Endothelial cell of umbilical vein (primary cell): ENCODE measurements around the gene UBL7. TPM values are rescaled to one million over a fixed set of nuclear protein-coding genes. Genes with fewer than 3 reads are reported as not detected.

Experiments used
- BruUV-seq: library from RNA; stranded (reverse); fragments of 400-500 nt; replicated peaks from 2 replicates; lab custom pipeline; 2021; lab: Mats Ljungman, UMichigan
- CTCF ChIA-PET: fragments of 300-600, 350-600 bp; sonication (Branson Sonifier 250); formaldehyde crosslinking; loops from one replicate; lab custom pipeline; 2021; ENCODE audit warnings: antibody characterized with exemption, inconsistent platforms; lab: Charles Lee
- POLR2A ChIA-PET: fragments of 300-600, 350-600 bp; sonication (Branson Sonifier 250); formaldehyde crosslinking; loops from one replicate; lab custom pipeline; 2021; ENCODE audit warnings: antibody characterized with exemption, inconsistent platforms; lab: Charles Lee
- DNase-seq: peaks from one replicate; pipeline ENCODE4 v3.0.0-alpha.2; 2011; ENCODE audit warnings: low read depth, low spot score
- FAIRE-seq: peaks from 2 replicates; lab custom pipeline; 2011; peaks lifted over from hg19 to GRCh38; lab: Jason Lieb, UNC
- H2AFZ ChIP-seq: 2 replicates; pipeline ENCODE4 v1.6.0; 2012; ENCODE audit warnings: low read depth, low read length, control low read depth, inconsistent platforms
- H3K27ac ChIP-seq: 2 replicates; pipeline ENCODE4 v1.5.1; 2011; ENCODE audit warnings: low read depth, mild to moderate bottlenecking, control low read depth, low read length, moderate library complexity; ENCODE audit not compliant: insufficient read depth
- H3K27me3 ChIP-seq, 2 experiments: 2 replicates each; pipeline versions ENCODE4 v1.6.0 to v1.6.1; 2011; ENCODE audit warnings: low read length in 2 of 2, mixed read lengths in 1 of 2; ENCODE audit not compliant: control insufficient read depth in 2 of 2, insufficient read depth in 2 of 2
- H3K36me3 ChIP-seq, 2 experiments: 2 replicates in 1 of 2; 3 replicates in 1 of 2; pipeline ENCODE4 v1.5.1; 2011; ENCODE audit warnings: low read length in 2 of 2, mild to moderate bottlenecking in 1 of 2, moderate library complexity in 1 of 2; ENCODE audit not compliant: control insufficient read depth in 2 of 2, insufficient read depth in 2 of 2; ENCODE audit errors: extremely low read depth in 1 of 2
- H3K4me1 ChIP-seq: 3 replicates; pipeline ENCODE4 v1.5.1; 2011; ENCODE audit warnings: mild to moderate bottlenecking, low read length; ENCODE audit not compliant: control insufficient read depth, insufficient read depth; ENCODE audit errors: extremely low read depth
- H3K4me2 ChIP-seq: 2 replicates; pipeline ENCODE4 v1.6.1; 2011; ENCODE audit warnings: low read length, control low read depth, mixed read lengths; ENCODE audit not compliant: insufficient read depth
- H3K4me3 ChIP-seq, 3 experiments: fragments of 200-600 bp in 1 of 3; sonication (generic), shearing (Covaris generic) in 1 of 3; replicated peaks in 1 of 3; 2 replicates each; pipeline ENCODE4 v1.5.1; 2011 to 2016; ENCODE audit warnings: control low read depth in 3 of 3, low read length in 3 of 3, mild to moderate bottlenecking in 2 of 3, inconsistent platforms in 1 of 3, low read depth in 1 of 3, moderate library complexity in 1 of 3; ENCODE audit not compliant: insufficient read depth in 1 of 3
- H3K79me2 ChIP-seq: 2 replicates; pipeline ENCODE4 v1.6.0; 2012; ENCODE audit warnings: low read length, inconsistent platforms; ENCODE audit not compliant: control insufficient read depth, insufficient read depth
- H3K9ac ChIP-seq: replicated peaks from 2 replicates; pipeline ENCODE3; 2011; ENCODE audit warnings: low read length, control low read depth; ENCODE audit not compliant: insufficient read depth; ENCODE audit errors: extremely low read depth
- H3K9me1 ChIP-seq: replicated peaks from 3 replicates; pipeline ENCODE4 v1.6.0; 2011; ENCODE audit warnings: mild to moderate bottlenecking, low read length; ENCODE audit not compliant: control insufficient read depth, insufficient read depth; ENCODE audit errors: extremely low read depth
- H3K9me3 ChIP-seq: replicated peaks from 2 replicates; pipeline ENCODE4 v1.5.1; 2012; ENCODE audit warnings: low read length, inconsistent platforms; ENCODE audit not compliant: control insufficient read depth, insufficient read depth
- H4K20me1 ChIP-seq: replicated peaks from 2 replicates; pipeline ENCODE3; 2011; ENCODE audit warnings: mild to moderate bottlenecking, low read length; ENCODE audit not compliant: control insufficient read depth, insufficient read depth; ENCODE audit errors: extremely low read depth
- EZH2 ChIP-seq: IDR thresholded peaks from 2 replicates; pipeline ENCODE4 v1.6.1; 2012; ENCODE audit warnings: borderline replicate concordance, low read depth, mild to moderate bottlenecking, moderate library complexity, low read length, inconsistent platforms; ENCODE audit not compliant: severe bottlenecking
- FOS ChIP-seq: IDR thresholded peaks from 2 replicates; pipeline ENCODE4 v1.6.1; 2011; ENCODE audit warnings: mild to moderate bottlenecking, low read length, moderate library complexity, borderline replicate concordance; ENCODE audit not compliant: insufficient read depth
- GATA2 ChIP-seq: IDR thresholded peaks from 2 replicates; pipeline ENCODE4 v1.7.0; 2011; ENCODE audit warnings: low read depth, mild to moderate bottlenecking, moderate library complexity, mixed read lengths, low read length; ENCODE audit not compliant: insufficient read length, insufficient read depth
- JUN ChIP-seq: IDR thresholded peaks from 2 replicates; pipeline ENCODE4 v1.6.1; 2011; ENCODE audit warnings: borderline replicate concordance, low read depth; ENCODE audit not compliant: insufficient read length, insufficient read depth
- MAX ChIP-seq: IDR thresholded peaks from 2 replicates; pipeline ENCODE4 v1.6.1; 2011; ENCODE audit not compliant: insufficient read depth, insufficient read length
- MYC ChIP-seq: IDR thresholded peaks from one replicate; pipeline ENCODE4 v1.6.1; 2011; ENCODE audit warnings: mild to moderate bottlenecking, low read depth, low read length
- POLR2A ChIP-seq: IDR thresholded peaks from 2 replicates; pipeline ENCODE4 v1.6.1; 2012; ENCODE audit warnings: low read depth, mild to moderate bottlenecking, control low read depth, low read length
- POLR2AphosphoS5 ChIP-seq: IDR thresholded peaks from 2 replicates; pipeline ENCODE4 v1.6.1; 2012; ENCODE audit warnings: low read depth, mild to moderate bottlenecking, control low read depth, low read length, moderate library complexity; ENCODE audit not compliant: insufficient read depth
- dilution Hi-C: fragments of 300-500 bp; cut with MboI; formaldehyde crosslinking; loops from one replicate; pipeline ENCODE4 v1.15.0; 2019; ENCODE audit warnings: low sequenced_read_pairs; ENCODE audit not compliant: extremely low pct_ligation_motif_present
- intact Hi-C: fragments of 100-400 bp; cut with micrococcal nuclease; formaldehyde crosslinking; loops from one replicate; pipeline ENCODE4 v1.10.0; 2022
- polyA plus RNA-seq, 4 experiments: library from polyadenylated mRNA; depleted of rRNA in 3 of 4; stranded (reverse) in 3 of 4; unstranded in 1 of 4; fragments of >200 nt; gene quantifications; 2 replicates each; pipeline versions ENCODE4 v1.2.1 to v1.2.3, GENCODE V29; 2011 to 2012; ENCODE audit warnings: missing spikeins in 1 of 4
- total RNA-seq: library from RNA; stranded (reverse); gene quantifications from 2 replicates; pipeline ENCODE4 v1.2.3, GENCODE V29; 2021

The UBL7 gene
- total and polyA plus RNA-seq, 2 donors (not counting 3 experiments of a cell fraction or from before 2014, with no cell fraction given), result 32.8 to 90.4 TPM

- FAIRE-seq (no peak), DNase-seq (no peak)
- POLR2A ChIA-PET, result no interaction called here
- Histone ChIP-seq H3K4me2 (no peak overlapping the region), H3K4me1 (no peaks in the 10 kb centered on the region), H3K27ac (no peak overlapping the region), H4K20me1 (no peaks in the 10 kb centered on the region), H3K4me3 (no peak overlapping the region), H3K9me1 (no peaks in the 10 kb centered on the region), H2AFZ (no peak overlapping the region), H3K9me3 (no peaks in the 10 kb centered on the region), H3K9ac (no peak overlapping the region), H3K79me2 (no peaks in the 10 kb centered on the region), H3K36me3 (no peaks in the 10 kb centered on the region), H3K27me3 (no peaks in the 10 kb centered on the region)
- TF ChIP-seq EZH2 (no peak), POLR2AphosphoS5 (no peak), GATA2 (no peak)
- intact Hi-C loops (no loop called here), dilution Hi-C loops (no loop called here)
- CTCF ChIA-PET, result interaction anchor here (0.9 to 1.3 kb wide), 2 partner anchors 8 to 17 kb away, joined by 3 to 4 read pairs; no protein-coding TSS in a partner anchor
- no TSS peak for BruUV-seq
These were observed 38.7 kb downstream of the UBL7 start for GRCh38 chr15:74422265-74422651.

GRCh38 chr15:74421302-74422245 lies 39.4 kb downstream of the UBL7 start:
- Histone ChIP-seq H3K27ac (no peak overlapping the region), H3K9me1 (no peaks in the 10 kb centered on the region), H3K79me2 (no peaks in the 10 kb centered on the region), H3K27me3 (no peaks in the 10 kb centered on the region), H3K9ac (no peak overlapping the region), H3K4me1 (no peaks in the 10 kb centered on the region), H3K36me3 (no peaks in the 10 kb centered on the region), H3K4me2 (no peak overlapping the region), H3K9me3 (no peaks in the 10 kb centered on the region), H4K20me1 (no peaks in the 10 kb centered on the region), H2AFZ (no peak overlapping the region), H3K4me3 (no peak overlapping the region)
- dilution Hi-C loops, result no loop called here
- CTCF ChIA-PET, result interaction anchor here (0.9 to 1.3 kb wide), 3 partner anchors 9 to 33 kb away, joined by 3 to 4 read pairs (median 3); no protein-coding TSS in a partner anchor
- no peak for FAIRE-seq
- POLR2A ChIA-PET, result no interaction called here
- intact Hi-C loops, result no loop called here
- no peak for DNase-seq
- TF ChIP-seq JUN (no peak), GATA2 (no peak), POLR2AphosphoS5 (no peak), FOS (no peak), POLR2A (no peak), MYC (no peak), EZH2 (no peak), MAX (no peak)
- BruUV-seq, result no TSS peak
